ENCODE results near the gene GPC6. TPM values are rescaled to one million over a fixed set of nuclear protein-coding genes. Genes with fewer than 3 reads are reported as not detected.

GPC6 gene
- total and polyA plus RNA-seq, 4 donors: 5.0 to 37.4 (median 18.9) TPM

DNA sequence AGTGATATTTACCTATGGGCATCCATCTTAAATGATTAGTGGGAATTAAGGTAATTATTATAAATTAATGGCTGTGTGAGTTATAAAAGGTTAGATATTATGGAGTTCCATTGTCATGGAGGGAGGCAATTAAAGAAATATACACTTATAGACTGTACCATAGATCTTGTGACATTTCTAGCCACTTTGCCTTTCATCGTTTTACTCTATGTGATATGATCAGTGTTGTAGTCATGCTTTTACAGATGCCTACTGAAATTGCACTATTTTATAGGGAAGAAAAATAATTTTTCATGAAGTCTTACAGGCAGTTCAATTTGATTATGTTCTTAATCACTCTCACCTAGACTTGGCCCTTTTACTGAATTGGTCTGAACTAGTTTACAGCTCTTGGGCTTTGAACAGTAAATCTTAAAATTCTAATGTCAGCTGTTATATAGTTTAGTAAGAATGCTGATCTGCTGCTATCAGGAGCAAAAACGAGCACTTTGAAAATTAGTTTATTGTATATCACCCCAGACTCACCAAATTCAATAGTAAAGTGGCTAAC is 301.2 kb downstream of the GPC6 start:
- Histone ChIP-seq H3K27me3 (ENCODE audit: control insufficient read depth in 1 of 2, insufficient read depth in 2 of 2, low read length in 1 of 2) (no peaks in the 10 kb centered on the region), H3K27ac (ENCODE audit: low read depth in 1 of 2, low read length in 2 of 2) (no peak overlapping the region), H3K36me3 (ENCODE audit: control insufficient read depth in 1 of 2, insufficient read depth in 2 of 2, low read length in 1 of 2) (no peaks in the 10 kb centered on the region), H3K4me3 (ENCODE audit: low read length in 2 of 2) (no peak overlapping the region), H3K4me1 (ENCODE audit: control insufficient read depth in 1 of 2, insufficient read depth in 2 of 2, low read length in 2 of 2) (peaks cover 0 to 2% of the 10 kb centered on the region in 2 donors), H3K9me3 (ENCODE audit: control insufficient read depth, low read length) (no peaks in the 10 kb centered on the region)
- no peak for DNase-seq
- no peak for ATAC-seq (ENCODE audit: low FRiP score)
- intact Hi-C loops (cut with DNase I): no loop called here
- WGBS, 2 donors: 89 to 92% methylated on average over 2 of the region's 2 CpGs

DNA sequence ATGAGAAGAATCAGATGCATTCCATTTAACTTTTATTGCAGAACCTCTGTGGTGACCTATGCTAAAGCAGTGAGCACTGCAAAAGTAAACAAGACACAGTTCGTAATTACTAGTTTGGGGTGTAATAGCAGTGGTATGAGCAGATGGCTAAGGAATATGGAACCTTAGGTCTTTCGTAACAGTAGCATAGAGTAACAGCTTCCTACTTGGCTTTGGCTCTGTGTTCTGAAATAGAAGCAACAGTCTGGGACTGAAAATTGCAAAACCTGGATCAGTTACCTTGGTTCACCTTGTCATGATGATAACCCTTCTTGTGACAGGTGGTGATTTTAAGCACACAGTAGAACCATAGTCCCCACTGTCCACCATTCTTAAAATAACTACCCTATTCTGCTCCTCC is 303.4 kb downstream of the GPC6 start:
- Histone ChIP-seq H3K36me3 (ENCODE audit: control insufficient read depth in 1 of 2, insufficient read depth in 2 of 2, low read length in 1 of 2) (no peaks in the 10 kb centered on the region), H3K4me1 (ENCODE audit: control insufficient read depth in 1 of 2, insufficient read depth in 2 of 2, low read length in 2 of 2) (peaks cover 0 to 2% of the 10 kb centered on the region in 2 donors), H3K4me3 (ENCODE audit: low read length in 2 of 2) (no peak overlapping the region), H3K9me3 (ENCODE audit: control insufficient read depth, low read length) (no peaks in the 10 kb centered on the region), H3K27ac (ENCODE audit: low read depth in 1 of 2, low read length in 2 of 2) (no peak overlapping the region), H3K27me3 (ENCODE audit: control insufficient read depth in 1 of 2, insufficient read depth in 2 of 2, low read length in 1 of 2) (no peaks in the 10 kb centered on the region)
- ATAC-seq (ENCODE audit: low FRiP score) (no peak), DNase-seq (no peak)
- 91% methylated on average over 2 of the region's 2 CpGs for WGBS, 2 donors
- intact Hi-C loops (cut with DNase I): no loop called here

- Histone ChIP-seq H3K36me3 (ENCODE audit: control insufficient read depth in 1 of 2, insufficient read depth in 2 of 2, low read length in 1 of 2) (no peaks in the 10 kb centered on the region), H3K27me3 (ENCODE audit: control insufficient read depth in 1 of 2, insufficient read depth in 2 of 2, low read length in 1 of 2) (no peaks in the 10 kb centered on the region), H3K9me3 (ENCODE audit: control insufficient read depth, low read length) (no peaks in the 10 kb centered on the region), H3K27ac (ENCODE audit: low read depth in 1 of 2, low read length in 2 of 2) (no peak overlapping the region), H3K4me1 (ENCODE audit: control insufficient read depth in 1 of 2, insufficient read depth in 2 of 2, low read length in 2 of 2) (peaks cover 0 to 2% of the 10 kb centered on the region in 2 donors), H3K4me3 (ENCODE audit: low read length in 2 of 2) (no peak overlapping the region)
- 43 to 58% methylated on average over 6 of the region's 6 CpGs for whole genome bisulfite sequencing, 2 donors
- intact Hi-C loops (cut with DNase I): no loop called here
- no peak for DNase-seq
- peak; percentile 42 for ATAC-seq (ENCODE audit: low FRiP score)
These were observed 307.6 kb downstream of the GPC6 start for GRCh38 chr13:93534181-93534700.

GRCh38 chr13:93535251-93535650 is 308.6 kb downstream of the GPC6 start:
- Histone ChIP-seq H3K9me3 (ENCODE audit: control insufficient read depth, low read length) (no peaks in the 10 kb centered on the region), H3K27ac (ENCODE audit: low read depth in 1 of 2, low read length in 2 of 2) (no peak overlapping the region), H3K4me1 (ENCODE audit: control insufficient read depth in 1 of 2, insufficient read depth in 2 of 2, low read length in 2 of 2) (peaks cover 0 to 2% of the 10 kb centered on the region in 2 donors), H3K36me3 (ENCODE audit: control insufficient read depth in 1 of 2, insufficient read depth in 2 of 2, low read length in 1 of 2) (no peaks in the 10 kb centered on the region), H3K27me3 (ENCODE audit: control insufficient read depth in 1 of 2, insufficient read depth in 2 of 2, low read length in 1 of 2) (no peaks in the 10 kb centered on the region), H3K4me3 (ENCODE audit: low read length in 2 of 2) (no peak overlapping the region)
- 93 to 94% methylated on average over 1 of the region's 1 CpG for WGBS, 2 donors
- intact Hi-C loops (cut with DNase I): no loop called here
- ATAC-seq (ENCODE audit: low FRiP score): no peak
- DNase-seq: no peak

- ATAC-seq (ENCODE audit: low FRiP score) (no peak), DNase-seq (no peak)
- no peaks in the 10 kb centered on the region for H3K4me1 ChIP-seq (ENCODE audit: control insufficient read depth in 1 of 2, insufficient read depth in 2 of 2, low read length in 2 of 2)
- no peak overlapping the region for H3K4me3 ChIP-seq (ENCODE audit: low read length in 2 of 2)
- intact Hi-C loops (cut with DNase I): no loop called here
- no peak overlapping the region for H3K27ac ChIP-seq (ENCODE audit: low read depth in 1 of 2, low read length in 2 of 2)
- H3K9me3 ChIP-seq (ENCODE audit: control insufficient read depth, low read length): no peaks in the 10 kb centered on the region
- no peaks in the 10 kb centered on the region for H3K36me3 ChIP-seq (ENCODE audit: control insufficient read depth in 1 of 2, insufficient read depth in 2 of 2, low read length in 1 of 2)
- H3K27me3 ChIP-seq (ENCODE audit: control insufficient read depth in 1 of 2, insufficient read depth in 2 of 2, low read length in 1 of 2): no peaks in the 10 kb centered on the region
- 79 to 86% methylated on average over 6 of the region's 6 CpGs for WGBS, 2 donors
These were observed 313.3 kb downstream of the GPC6 start for GRCh38 chr13:93539914-93540313.

GRCh38 chr13:93547886-93548285 is 321.3 kb downstream of the GPC6 start:
- ATAC-seq (ENCODE audit: low FRiP score): no peak

DNA sequence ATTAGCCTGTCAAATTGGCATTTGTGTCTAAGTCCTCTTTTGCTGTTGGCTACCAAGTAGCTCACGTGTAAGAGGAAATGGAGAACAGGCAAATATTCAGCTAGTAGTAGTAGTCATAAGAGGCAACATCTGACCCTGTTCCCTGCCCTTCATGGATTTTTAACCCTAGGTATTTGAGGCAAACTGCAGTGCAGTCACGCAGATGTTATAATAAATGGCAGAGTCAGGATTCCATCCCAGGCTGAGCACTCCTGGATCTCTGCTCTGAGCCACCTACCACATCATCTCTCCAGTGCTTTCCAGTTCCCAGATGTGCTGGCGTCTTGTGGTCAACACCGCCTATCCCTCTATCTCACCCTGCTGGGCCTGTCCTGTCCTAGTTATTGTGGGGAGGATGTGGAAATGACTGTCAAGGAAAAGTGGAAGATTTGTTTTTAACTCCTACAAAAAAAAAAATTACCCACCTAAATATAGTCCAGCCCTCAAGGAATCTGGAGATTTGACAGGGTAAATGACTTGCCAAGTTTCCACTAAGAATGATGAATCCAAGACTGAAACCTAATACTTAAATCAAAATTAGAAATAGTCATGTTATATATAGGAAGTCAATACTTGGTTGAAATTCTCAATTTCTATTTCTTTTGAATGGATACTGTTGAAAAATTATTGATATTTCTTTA is 322.9 kb downstream of the GPC6 start:
- H3K4me1 ChIP-seq (ENCODE audit: control insufficient read depth in 1 of 2, insufficient read depth in 2 of 2, low read length in 2 of 2): peaks cover 0 to under 1% of the 10 kb centered on the region in 2 donors
- H3K4me3 ChIP-seq (ENCODE audit: low read length in 2 of 2): no peak overlapping the region

More at GRCh38 chr13:93547886-93548285, 321.3 kb downstream of the GPC6 start:
- Histone ChIP-seq H3K4me1 (ENCODE audit: control insufficient read depth in 1 of 2, insufficient read depth in 2 of 2, low read length in 2 of 2) (no peaks in the 10 kb centered on the region), H3K27ac (ENCODE audit: low read depth in 1 of 2, low read length in 2 of 2) (no peak overlapping the region), H3K4me3 (ENCODE audit: low read length in 2 of 2) (no peak overlapping the region), H3K36me3 (ENCODE audit: control insufficient read depth in 1 of 2, insufficient read depth in 2 of 2, low read length in 1 of 2) (no peaks in the 10 kb centered on the region), H3K9me3 (ENCODE audit: control insufficient read depth, low read length) (no peaks in the 10 kb centered on the region), H3K27me3 (ENCODE audit: control insufficient read depth in 1 of 2, insufficient read depth in 2 of 2, low read length in 1 of 2) (no peaks in the 10 kb centered on the region)
- intact Hi-C loops (cut with DNase I): no loop called here
- DNase-seq: no peak

GRCh38 chr13:93550236-93550635 is 323.6 kb downstream of the GPC6 start:
- H3K4me1 ChIP-seq (ENCODE audit: control insufficient read depth in 1 of 2, insufficient read depth in 2 of 2, low read length in 2 of 2): peaks cover 0 to 2% of the 10 kb centered on the region in 2 donors
- no peak overlapping the region for H3K27ac ChIP-seq (ENCODE audit: low read depth in 1 of 2, low read length in 2 of 2)
- H3K9me3 ChIP-seq (ENCODE audit: control insufficient read depth, low read length): no peaks in the 10 kb centered on the region
- ATAC-seq (ENCODE audit: low FRiP score) (no peak), DNase-seq (no peak)
- no peaks in the 10 kb centered on the region for H3K27me3 ChIP-seq (ENCODE audit: control insufficient read depth in 1 of 2, insufficient read depth in 2 of 2, low read length in 1 of 2)
- intact Hi-C loops (cut with DNase I): no loop called here
- no peak overlapping the region for H3K4me3 ChIP-seq (ENCODE audit: low read length in 2 of 2)
- H3K36me3 ChIP-seq (ENCODE audit: control insufficient read depth in 1 of 2, insufficient read depth in 2 of 2, low read length in 1 of 2): no peaks in the 10 kb centered on the region

More for the DNA sequence above, 322.9 kb downstream of the GPC6 start:
- Histone ChIP-seq H3K9me3 (ENCODE audit: control insufficient read depth, low read length) (no peaks in the 10 kb centered on the region), H3K36me3 (ENCODE audit: control insufficient read depth in 1 of 2, insufficient read depth in 2 of 2, low read length in 1 of 2) (no peaks in the 10 kb centered on the region), H3K27ac (ENCODE audit: low read depth in 1 of 2, low read length in 2 of 2) (no peak overlapping the region), H3K27me3 (ENCODE audit: control insufficient read depth in 1 of 2, insufficient read depth in 2 of 2, low read length in 1 of 2) (no peaks in the 10 kb centered on the region)
- ATAC-seq (ENCODE audit: low FRiP score): no peak
- 69 to 85% methylated on average over 4 of the region's 4 CpGs for WGBS, 2 donors
- intact Hi-C loops (cut with DNase I): no loop called here
- no peak for DNase-seq

- intact Hi-C loops (cut with DNase I): no loop called here
- DNase-seq (no peak), ATAC-seq (ENCODE audit: low FRiP score) (no peak)
These were observed 326.0 kb downstream of the GPC6 start for GRCh38 chr13:93552596-93552995.

More at GRCh38 chr13:93552596-93552995, 326.0 kb downstream of the GPC6 start:
- Histone ChIP-seq H3K4me3 (ENCODE audit: low read length in 2 of 2) (no peak overlapping the region), H3K27me3 (ENCODE audit: control insufficient read depth in 1 of 2, insufficient read depth in 2 of 2, low read length in 1 of 2) (no peaks in the 10 kb centered on the region), H3K4me1 (ENCODE audit: control insufficient read depth in 1 of 2, insufficient read depth in 2 of 2, low read length in 2 of 2) (peaks cover 0 to 2% of the 10 kb centered on the region in 2 donors), H3K36me3 (ENCODE audit: control insufficient read depth in 1 of 2, insufficient read depth in 2 of 2, low read length in 1 of 2) (no peaks in the 10 kb centered on the region), H3K9me3 (ENCODE audit: control insufficient read depth, low read length) (no peaks in the 10 kb centered on the region), H3K27ac (ENCODE audit: low read depth in 1 of 2, low read length in 2 of 2) (no peak overlapping the region)
